ENCODE data around the gene PACS2. TPM values are rescaled to one million over a fixed set of nuclear protein-coding genes. Genes with fewer than 3 reads are reported as not detected.

PACS2 gene
- total RNA-seq, 2 donors from 2014 or later, result 24.9 to 26.3 TPM

DNA sequence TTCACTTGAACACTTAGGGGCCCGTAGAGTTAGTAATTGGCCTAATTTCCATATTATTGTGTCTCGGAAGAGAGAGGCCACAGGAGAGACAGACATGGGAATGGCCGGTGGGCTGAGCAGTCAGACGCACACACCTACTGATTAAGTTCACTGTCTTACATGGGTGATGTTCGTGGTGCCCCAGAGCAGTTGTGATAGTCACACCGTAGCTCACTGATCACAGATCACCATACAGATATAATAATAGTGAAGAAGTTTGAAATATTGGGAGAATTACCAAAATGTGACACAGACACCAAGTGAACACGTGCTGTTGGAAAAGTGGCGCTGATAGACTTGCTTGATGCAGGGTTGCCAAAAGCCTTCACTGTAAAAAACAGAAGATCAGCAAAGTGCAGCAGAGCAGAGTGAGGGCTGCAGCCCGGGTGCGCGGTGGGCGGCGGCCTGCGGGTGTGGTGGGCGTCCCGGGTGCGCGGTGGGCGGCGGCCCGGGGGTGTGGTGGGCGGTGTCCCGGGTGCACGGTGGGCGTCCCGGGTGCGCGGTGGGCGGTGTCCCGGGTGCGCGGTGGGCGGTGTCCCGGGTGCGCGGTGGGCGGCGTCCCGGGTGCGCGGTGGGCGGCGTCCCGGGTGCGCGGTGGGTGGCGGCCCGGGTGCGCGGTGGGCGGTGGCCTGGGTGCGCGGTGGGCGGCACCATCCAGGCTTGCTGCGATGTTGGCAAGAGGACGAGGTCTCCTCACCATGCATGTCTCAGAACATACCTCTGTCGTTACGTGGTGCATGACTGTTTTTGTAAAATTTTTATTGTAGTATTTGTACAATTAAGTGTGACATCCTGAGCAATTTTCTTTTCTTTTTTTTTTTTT lies 49.5 kb downstream of the PACS2 start:
- no peak for DNase-seq (ENCODE audit: low spot score)
- peak; percentile 62 to 69 for ATAC-seq

DNA sequence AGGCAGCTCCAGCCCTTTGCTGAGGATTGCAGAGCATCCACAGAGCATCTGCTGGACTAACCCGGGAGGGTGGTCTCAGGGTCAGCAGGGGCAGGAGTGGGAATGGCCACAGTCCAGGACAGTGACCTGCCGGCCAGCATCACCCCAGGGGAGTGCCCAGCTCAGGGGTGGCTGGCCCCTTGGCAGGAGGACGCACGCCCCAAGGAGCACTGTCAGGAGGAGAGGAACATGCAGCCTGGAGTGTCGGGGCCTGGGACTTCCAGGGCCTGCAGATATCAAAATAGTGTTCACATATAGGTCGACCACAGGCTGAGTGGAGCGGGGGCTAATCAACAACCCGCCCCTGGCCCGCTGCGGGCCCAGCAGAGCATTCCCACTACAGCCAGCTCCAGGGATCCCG lies 50.6 kb downstream of the PACS2 start:
- Mint-ChIP-seq H3K4me1 (ENCODE audit: low read depth in 2 of 2) (peaks cover 6% of the 10 kb centered on the region in 2 donors), H3K27me3 (no peaks in the 10 kb centered on the region), H3K36me3 (no peaks in the 10 kb centered on the region), H3K27ac (no peak overlapping the region), H3K9me3 (no peaks in the 10 kb centered on the region), H3K4me3 (no peak overlapping the region)
- no peak for DNase-seq (ENCODE audit: low spot score)
- no peak for ATAC-seq

More for the DNA sequence above, 49.5 kb downstream of the PACS2 start:
- Mint-ChIP-seq H3K4me3 (peak overlapping the region; percentile 52), H3K27ac (no peak overlapping the region), H3K36me3 (no peaks in the 10 kb centered on the region), H3K9me3 (no peaks in the 10 kb centered on the region), H3K27me3 (no peaks in the 10 kb centered on the region), H3K4me1 (ENCODE audit: low read depth in 2 of 2) (peaks cover 6% of the 10 kb centered on the region in 2 donors)

DNA sequence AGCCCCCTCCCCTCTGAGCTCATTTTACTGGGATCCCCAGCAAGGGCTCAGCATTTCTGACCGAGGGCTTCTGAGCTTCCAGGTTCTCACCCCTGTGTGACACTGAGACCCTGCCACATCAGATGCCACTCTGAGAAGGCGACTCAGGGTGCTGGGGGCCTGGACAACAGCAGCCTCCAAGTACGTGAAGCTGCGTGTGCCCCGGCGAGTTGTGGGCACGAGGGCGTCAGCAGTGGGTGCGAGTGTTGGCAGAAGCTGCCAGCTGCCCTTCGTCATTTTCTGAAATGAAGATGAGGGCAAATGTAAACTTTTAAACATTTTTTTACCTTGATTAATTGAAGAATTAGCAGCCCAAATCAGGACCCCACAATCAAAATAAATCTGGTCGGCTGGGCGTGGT lies 51.1 kb downstream of the PACS2 start:
- Mint-ChIP-seq H3K36me3 (no peaks in the 10 kb centered on the region), H3K27me3 (no peaks in the 10 kb centered on the region), H3K4me3 (no peak overlapping the region), H3K4me1 (ENCODE audit: low read depth in 2 of 2) (peaks cover 6% of the 10 kb centered on the region in 2 donors), H3K9me3 (no peaks in the 10 kb centered on the region), H3K27ac (no peak overlapping the region)
- ATAC-seq (no peak), DNase-seq (ENCODE audit: low spot score) (no peak)

DNA sequence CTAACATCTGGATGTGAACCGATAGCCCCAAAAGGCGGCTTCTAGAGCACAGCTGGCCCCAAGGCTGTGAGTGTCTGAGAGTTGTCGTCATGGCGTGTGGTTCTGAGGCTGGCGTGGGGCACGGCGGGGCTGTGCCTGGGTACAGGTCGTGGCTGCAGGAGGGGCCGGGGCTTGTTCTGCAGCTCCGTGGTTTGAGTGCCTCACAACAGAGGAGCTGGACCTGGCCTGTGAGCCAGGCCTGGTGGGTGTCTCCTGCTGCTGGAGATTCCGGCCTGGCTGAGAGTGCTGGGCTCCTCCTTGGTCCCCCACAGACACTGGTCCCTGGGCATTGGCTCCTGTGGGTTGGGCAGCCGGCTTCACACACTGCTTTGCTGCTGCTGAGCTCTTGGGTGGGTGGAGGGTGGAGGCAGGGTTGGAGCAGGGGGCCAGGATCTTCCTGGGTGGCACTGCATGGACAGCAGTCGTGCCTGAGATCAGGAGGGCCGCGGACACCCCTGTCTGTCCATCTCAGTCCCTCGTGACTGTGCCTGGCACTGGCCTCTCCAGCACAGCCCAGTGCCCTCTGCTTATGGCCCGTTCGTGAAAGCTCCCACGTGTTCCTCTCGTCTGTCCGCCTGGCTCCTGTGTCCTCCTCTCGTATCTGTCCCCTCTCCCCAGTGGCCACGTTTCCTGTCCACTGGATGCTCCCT lies 52.0 kb downstream of the PACS2 start:
- Mint-ChIP-seq H3K4me1 (ENCODE audit: low read depth in 2 of 2) (peaks cover 8 to 11% of the 10 kb centered on the region in 2 donors), H3K36me3 (no peaks in the 10 kb centered on the region), H3K27me3 (no peaks in the 10 kb centered on the region), H3K9me3 (no peaks in the 10 kb centered on the region), H3K27ac (no peak overlapping the region), H3K4me3 (no peak overlapping the region)
- DNase-seq (ENCODE audit: low spot score) (no peak), ATAC-seq (no peak)

DNA sequence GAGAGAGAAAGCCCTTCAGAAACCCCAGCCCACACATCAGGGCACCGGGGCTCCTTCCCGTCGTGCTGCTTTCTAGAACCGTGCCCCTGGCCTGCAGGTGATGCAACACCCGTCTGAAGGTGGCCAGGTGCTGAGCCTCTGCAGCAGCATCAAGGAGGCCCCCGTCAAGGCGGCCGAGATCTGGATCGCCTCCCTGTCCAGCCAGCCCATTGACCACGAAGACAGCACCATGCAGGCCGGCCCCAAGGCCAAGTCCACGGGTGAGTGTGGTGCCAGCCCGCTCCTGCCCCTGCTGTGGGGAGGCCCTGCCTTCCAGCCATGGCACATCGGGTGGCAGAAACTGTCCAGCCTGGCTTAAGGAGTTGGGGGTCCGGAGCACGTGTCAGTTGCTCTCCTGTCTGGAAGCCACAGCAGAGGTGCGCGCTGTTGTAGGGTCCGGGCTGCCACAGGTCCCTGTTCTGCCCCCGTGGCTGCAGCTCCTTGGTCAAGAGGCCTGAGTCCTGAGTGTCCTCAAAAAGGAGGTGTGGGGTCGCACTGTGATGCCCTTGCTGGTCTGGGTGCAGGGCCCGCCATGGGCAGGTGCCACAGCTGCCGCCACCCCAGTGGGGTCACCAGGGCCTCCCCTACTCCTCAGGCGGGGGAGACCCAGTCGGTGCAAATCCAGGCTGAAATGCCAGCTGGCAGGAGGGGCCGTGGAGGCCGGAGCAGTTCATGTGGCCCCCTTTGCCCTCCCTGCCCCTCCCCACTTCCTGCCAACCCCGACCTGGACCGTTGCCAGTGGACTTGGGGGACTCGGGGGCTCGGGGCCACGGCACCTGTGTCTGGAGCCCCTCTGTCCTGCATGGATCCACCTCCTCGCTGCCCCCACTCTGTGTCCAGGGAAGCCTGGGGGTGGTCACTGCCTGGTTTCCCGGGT lies 52.8 kb downstream of the PACS2 start:
- no peaks in the 10 kb centered on the region for H3K27me3 Mint-ChIP-seq
- peaks cover 8 to 11% of the 10 kb centered on the region in 2 donors for H3K4me1 Mint-ChIP-seq (ENCODE audit: low read depth in 2 of 2)
- H3K9me3 Mint-ChIP-seq, result no peaks in the 10 kb centered on the region
- no peak overlapping the region for H3K4me3 Mint-ChIP-seq
- no peak for ATAC-seq
- no peaks in the 10 kb centered on the region for H3K36me3 Mint-ChIP-seq
- DNase-seq (ENCODE audit: low spot score), result no peak
- H3K27ac Mint-ChIP-seq, result no peak overlapping the region

DNA sequence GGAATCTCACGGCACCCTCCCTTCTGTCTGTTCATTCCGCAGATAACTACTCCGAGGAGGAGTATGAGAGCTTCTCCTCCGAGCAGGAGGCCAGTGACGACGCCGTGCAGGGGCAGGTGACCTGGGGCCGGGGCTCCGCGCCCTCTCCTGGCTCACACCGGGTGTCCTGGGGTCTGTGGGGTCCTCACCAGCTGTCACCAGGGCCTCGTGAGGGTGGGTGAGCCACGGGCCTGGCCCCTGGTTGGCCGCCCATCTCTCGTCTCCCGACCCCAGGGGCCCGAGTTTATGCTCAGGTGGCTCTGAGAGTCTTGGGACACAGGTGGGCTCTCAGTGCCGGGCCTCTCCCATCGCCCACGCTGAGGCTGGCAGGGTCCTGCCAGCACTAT lies 53.5 kb downstream of the PACS2 start:
- Mint-ChIP-seq H3K27me3 (no peaks in the 10 kb centered on the region), H3K4me1 (ENCODE audit: low read depth in 2 of 2) (peaks cover 8 to 11% of the 10 kb centered on the region in 2 donors), H3K27ac (no peak overlapping the region), H3K36me3 (no peaks in the 10 kb centered on the region), H3K9me3 (no peaks in the 10 kb centered on the region), H3K4me3 (no peak overlapping the region)
- ATAC-seq (no peak), DNase-seq (ENCODE audit: low spot score) (no peak)

DNA sequence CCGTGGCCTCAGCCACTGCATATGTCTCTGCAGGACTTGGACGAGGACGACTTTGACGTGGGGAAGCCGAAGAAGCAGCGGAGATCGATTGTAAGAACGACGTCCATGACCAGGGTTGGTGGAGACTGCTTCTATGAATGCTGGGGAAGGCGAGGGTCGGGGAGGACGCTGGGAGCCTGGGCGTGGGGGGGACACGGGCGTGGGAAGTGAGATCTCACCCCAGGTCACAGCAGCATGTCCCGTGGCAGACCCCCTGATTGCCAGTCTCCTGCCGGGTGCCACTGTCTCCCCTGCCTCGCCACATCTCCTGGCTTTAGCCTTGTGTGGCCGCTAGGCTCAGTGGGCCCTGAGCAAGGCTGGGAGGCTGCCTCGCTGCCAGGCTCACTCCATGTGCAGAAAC lies 53.9 kb downstream of the PACS2 start:
- H3K27ac Mint-ChIP-seq, result no peak overlapping the region
- H3K4me3 Mint-ChIP-seq, result no peak overlapping the region
- ATAC-seq, result no peak
- no peaks in the 10 kb centered on the region for H3K36me3 Mint-ChIP-seq
- no peak for DNase-seq (ENCODE audit: low spot score)
- no peaks in the 10 kb centered on the region for H3K9me3 Mint-ChIP-seq
- H3K27me3 Mint-ChIP-seq, result no peaks in the 10 kb centered on the region
- peaks cover 8 to 11% of the 10 kb centered on the region in 2 donors for H3K4me1 Mint-ChIP-seq (ENCODE audit: low read depth in 2 of 2)

DNA sequence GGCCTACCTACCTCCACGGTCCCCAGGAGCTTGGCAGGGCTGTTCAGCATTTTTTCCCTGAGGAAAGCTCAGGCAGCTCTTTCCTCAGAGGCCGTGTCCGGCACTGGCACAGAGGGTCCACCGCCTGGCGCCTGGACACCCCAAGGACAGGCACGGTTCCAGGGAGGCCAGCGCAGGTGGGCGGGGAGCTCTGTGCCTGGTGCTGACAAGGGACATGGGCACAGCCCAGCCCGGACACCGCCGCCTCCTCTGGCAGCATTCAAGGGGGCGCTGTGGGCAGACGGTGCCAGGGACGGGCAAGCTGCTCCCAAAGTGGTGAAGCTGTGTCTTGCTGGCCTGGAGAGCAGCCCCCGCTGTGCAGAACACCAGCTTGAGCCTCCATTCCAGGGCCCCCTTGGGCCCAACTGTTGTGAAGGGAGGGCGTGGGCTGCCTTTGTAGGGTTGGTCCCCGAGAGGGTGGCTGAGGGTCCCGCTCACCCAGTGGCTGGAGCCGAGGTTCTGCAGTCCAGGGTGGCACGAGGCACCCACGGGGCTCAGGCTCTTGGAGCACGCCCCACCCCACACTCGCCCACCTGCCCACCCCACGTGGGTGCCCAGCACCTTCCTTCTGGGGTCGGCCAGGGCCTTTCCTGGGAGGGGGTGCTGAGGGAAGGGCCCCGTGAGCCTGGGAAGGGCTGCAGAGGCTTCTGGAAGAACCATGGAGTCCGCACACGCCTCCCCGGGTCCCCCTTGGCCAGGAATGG lies 54.5 kb downstream of the PACS2 start:
- ATAC-seq, result no peak
- H3K9me3 Mint-ChIP-seq, result no peaks in the 10 kb centered on the region
- H3K27me3 Mint-ChIP-seq, result no peaks in the 10 kb centered on the region
- DNase-seq (ENCODE audit: low spot score), result no peak
- H3K4me3 Mint-ChIP-seq, result no peak overlapping the region
- H3K27ac Mint-ChIP-seq, result no peak overlapping the region
- no peaks in the 10 kb centered on the region for H3K36me3 Mint-ChIP-seq
- H3K4me1 Mint-ChIP-seq (ENCODE audit: low read depth in 2 of 2), result peaks cover 3 to 5% of the 10 kb centered on the region in 2 donors

DNA sequence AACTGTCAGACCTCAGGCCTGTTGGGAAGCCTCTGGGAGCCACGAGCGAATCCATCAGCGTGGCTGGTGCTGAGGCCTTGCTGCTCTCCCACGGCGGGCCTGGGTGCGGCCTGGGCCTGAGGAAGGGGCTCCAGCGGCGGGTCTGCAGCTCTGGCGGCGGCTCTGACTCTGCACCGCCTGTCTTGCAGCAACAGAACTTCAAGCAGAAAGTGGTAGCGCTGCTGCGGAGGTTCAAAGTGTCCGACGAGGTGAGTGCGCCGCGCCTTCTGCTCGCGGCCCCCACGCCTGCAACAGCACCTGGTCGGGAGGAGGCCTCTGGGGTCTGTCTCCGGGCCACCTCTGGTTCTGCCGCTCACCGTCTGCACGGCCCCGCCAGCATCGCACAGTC lies 55.1 kb downstream of the PACS2 start:
- Mint-ChIP-seq H3K36me3 (no peaks in the 10 kb centered on the region), H3K4me1 (ENCODE audit: low read depth in 2 of 2) (peaks cover 3 to 5% of the 10 kb centered on the region in 2 donors), H3K9me3 (no peaks in the 10 kb centered on the region), H3K4me3 (no peak overlapping the region), H3K27me3 (no peaks in the 10 kb centered on the region), H3K27ac (no peak overlapping the region)
- no peak for ATAC-seq
- DNase-seq (ENCODE audit: low spot score), result no peak

DNA sequence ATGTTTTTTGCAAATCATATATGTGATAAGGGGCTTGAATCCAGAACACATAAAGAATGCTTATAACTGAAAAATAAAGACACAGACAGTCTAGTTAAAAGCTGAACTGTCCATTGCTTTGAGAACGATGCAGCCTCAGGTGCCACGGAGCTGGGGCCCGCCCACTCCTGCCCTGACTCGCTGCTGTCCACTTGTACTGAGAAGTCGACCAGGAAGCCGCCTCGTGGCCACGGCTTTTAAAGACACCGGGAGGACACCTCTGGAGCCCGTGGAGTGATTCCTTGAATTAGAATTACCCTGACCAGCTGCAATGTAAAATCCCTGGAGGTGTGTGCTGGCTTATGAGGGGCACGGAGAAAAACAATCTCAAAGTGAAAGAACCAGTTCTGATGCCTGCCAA lies 59.8 kb downstream of the PACS2 start:
- Mint-ChIP-seq H3K9me3 (no peaks in the 10 kb centered on the region), H3K27me3 (no peaks in the 10 kb centered on the region), H3K36me3 (no peaks in the 10 kb centered on the region), H3K4me3 (no peak overlapping the region), H3K27ac (no peak overlapping the region), H3K4me1 (ENCODE audit: low read depth in 2 of 2) (peaks cover 15 to 21% of the 10 kb centered on the region in 2 donors)
- DNase-seq (ENCODE audit: low spot score) (no peak), ATAC-seq (no peak)

DNA sequence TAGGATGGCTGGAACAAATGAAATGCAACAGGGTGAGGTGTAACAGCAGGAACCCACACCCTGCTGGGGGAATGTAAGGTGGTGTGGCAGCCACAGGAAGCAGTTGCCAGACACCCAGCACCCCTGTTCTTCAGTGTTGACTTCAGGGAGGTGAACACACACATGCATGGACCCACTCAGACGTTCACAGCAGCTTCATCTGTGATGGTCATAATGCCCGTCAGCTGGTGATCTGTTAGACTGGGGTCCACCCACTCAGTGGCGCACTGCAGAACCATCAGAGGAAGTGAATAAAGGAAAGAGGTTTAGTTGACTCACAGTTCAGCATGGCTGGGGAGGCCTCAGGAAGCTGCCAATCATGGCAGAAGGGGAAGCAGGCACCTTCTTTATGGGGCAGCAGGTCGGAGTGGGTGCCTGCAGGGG lies 61.1 kb downstream of the PACS2 start:
- H3K27me3 Mint-ChIP-seq, result no peaks in the 10 kb centered on the region
- peaks cover 15 to 21% of the 10 kb centered on the region in 2 donors for H3K4me1 Mint-ChIP-seq (ENCODE audit: low read depth in 2 of 2)
- no peak for DNase-seq (ENCODE audit: low spot score)
- H3K9me3 Mint-ChIP-seq, result no peaks in the 10 kb centered on the region
- ATAC-seq, result peak; percentile 77 to 81
- no peaks in the 10 kb centered on the region for H3K36me3 Mint-ChIP-seq
- H3K4me3 Mint-ChIP-seq, result peak overlapping the region; percentile 71
- H3K27ac Mint-ChIP-seq, result peak overlapping the region; percentile 69 to 80

DNA sequence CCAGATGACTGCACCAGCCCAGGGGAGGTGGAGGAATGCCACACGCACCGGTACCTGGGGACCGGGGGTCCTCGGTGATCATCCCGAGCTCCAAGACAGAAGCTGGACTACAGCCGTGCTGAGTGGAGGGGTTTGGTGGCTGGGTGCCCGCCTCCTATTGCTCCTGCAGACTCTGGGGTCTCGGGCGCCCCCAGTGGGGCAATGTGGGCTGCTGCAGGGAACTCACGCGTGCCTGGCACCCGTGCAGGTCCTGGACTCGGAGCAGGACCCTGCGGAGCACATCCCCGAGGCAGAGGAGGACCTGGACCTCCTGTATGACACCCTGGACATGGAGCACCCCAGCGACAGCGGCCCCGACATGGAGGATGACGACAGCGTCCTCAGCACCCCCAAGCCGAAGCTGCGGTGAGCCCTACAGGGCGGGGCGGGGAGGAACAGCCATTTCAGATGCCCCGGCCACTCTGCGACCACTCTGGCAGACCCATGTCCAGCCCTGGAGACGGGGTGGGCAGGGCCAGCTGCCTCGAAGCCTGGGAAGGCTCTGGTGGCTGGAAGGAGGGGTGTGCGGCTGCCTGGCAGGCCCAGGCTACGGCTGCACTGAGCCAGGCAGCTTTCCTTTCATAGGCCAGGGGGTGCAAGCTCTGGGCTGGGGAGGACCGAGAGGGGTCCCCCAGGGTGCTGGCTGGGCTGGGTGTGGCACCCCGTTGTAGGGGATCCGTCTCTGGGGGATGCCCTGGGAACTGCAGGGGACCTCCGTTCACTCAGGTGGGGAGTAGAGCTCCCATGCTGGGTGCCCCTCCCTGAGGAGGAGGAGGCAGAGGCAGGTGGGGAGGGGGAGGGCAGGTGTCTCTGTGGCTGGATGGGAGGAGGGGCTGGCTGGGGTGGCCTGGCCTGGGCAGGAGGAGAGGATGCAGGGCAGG lies 62.2 kb downstream of the PACS2 start:
- Mint-ChIP-seq H3K4me3 (no peak overlapping the region), H3K4me1 (ENCODE audit: low read depth in 2 of 2) (peaks cover 10 to 18% of the 10 kb centered on the region in 2 donors), H3K36me3 (no peaks in the 10 kb centered on the region), H3K27me3 (no peaks in the 10 kb centered on the region), H3K9me3 (no peaks in the 10 kb centered on the region), H3K27ac (no peak overlapping the region)
- ATAC-seq, result no peak
- DNase-seq (ENCODE audit: low spot score), result no peak
